Omental fat pad (tissue), 4 donors: ENCODE measurements around the gene CHRM4. TPM values are rescaled to one million over a fixed set of nuclear protein-coding genes. Genes with fewer than 3 reads are reported as not detected.

Source experiments
- ATAC-seq: fragments of 150-250 bp; one replicate; pipeline ENCODE4 v1.9.1; 2016; ENCODE audit warnings: mild to moderate bottlenecking, moderate library complexity; ENCODE audit not compliant: low FRiP score
- DNase-seq: peaks from one replicate; pipeline ENCODE4 v3.0.0-alpha.2; 2019; ENCODE audit warnings: low spot score
- total RNA-seq, 4 donors: library from RNA; depleted of rRNA; stranded (reverse); fragments of >200 nt; gene quantifications; one replicate each; pipeline ENCODE4 v1.1.0, GENCODE V29; 2016
- TF ChIP-seq, protein P1 (sequence below), 3 donors: fragments of 450-650 bp; IDR thresholded peaks; one replicate each; pipeline ENCODE4 v1.5.1; 2016 to 2017; ENCODE audit warnings: antibody characterized with exemption in 3 of 3, mild to moderate bottlenecking in 3 of 3, moderate library complexity in 2 of 3

Gene CHRM4
- total RNA-seq, 4 donors from 2014 or later = 0.63 to 0.74 TPM; not detected in 2

DNA sequence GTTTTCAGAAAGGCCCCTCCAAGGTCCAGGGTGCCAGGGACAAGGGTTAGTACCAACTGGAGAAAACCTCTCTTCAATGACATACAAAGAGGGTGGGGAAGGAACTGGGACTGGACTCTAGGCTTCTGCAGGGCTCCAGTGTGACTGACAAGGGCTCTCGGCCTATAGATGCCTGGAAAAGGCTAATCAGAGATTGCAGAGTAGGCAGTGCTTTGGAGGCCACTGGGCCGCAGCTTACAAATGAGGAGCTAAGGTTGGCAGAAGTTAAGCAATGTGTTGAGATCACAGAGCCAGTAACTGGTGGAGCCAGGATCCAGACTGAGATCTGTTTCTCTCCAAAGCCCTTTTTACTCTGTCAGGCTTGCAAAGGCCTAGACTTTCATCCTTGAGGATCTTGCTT is 51.8 kb downstream of the CHRM4 start:
- TF ChIP-seq, protein P1, sequence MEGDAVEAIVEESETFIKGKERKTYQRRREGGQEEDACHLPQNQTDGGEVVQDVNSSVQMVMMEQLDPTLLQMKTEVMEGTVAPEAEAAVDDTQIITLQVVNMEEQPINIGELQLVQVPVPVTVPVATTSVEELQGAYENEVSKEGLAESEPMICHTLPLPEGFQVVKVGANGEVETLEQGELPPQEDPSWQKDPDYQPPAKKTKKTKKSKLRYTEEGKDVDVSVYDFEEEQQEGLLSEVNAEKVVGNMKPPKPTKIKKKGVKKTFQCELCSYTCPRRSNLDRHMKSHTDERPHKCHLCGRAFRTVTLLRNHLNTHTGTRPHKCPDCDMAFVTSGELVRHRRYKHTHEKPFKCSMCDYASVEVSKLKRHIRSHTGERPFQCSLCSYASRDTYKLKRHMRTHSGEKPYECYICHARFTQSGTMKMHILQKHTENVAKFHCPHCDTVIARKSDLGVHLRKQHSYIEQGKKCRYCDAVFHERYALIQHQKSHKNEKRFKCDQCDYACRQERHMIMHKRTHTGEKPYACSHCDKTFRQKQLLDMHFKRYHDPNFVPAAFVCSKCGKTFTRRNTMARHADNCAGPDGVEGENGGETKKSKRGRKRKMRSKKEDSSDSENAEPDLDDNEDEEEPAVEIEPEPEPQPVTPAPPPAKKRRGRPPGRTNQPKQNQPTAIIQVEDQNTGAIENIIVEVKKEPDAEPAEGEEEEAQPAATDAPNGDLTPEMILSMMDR (IDR thresholded peaks at IDR 0.05) = no peak
- no peak for DNase-seq
- peak; percentile 29 for ATAC-seq

DNA sequence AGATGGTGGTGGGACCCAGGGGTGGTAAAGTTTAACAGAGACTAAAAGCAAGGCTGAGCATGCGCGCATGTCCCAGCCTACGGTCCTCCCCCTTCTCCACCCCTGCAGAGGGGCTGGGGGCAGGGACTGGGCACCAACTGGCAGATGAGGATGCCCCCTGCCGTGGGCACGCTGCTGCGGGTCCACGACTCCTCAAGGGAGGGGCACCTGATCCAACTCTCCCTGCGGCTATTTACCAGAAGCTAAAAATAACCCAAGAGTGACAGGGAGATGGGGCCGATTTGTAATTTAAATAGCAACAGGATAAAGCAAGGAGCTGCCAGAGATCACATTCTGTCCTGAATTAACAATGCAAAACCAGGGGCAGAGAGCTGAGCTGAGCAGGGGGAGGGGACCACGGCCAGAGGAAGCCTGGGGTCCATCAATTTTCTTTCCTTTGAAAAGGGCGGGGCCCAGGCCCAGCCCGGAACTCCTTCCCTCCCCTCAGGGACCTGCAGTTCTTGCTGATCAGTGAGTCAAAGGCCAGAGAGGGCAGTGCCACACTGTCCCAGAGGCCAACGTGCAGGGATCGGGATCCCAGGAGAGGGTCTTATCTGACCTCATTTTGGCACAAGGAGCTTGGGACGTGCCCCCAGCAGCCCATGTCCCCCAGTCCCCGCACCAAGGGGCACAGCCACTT is 52.4 kb downstream of the CHRM4 start:
- ATAC-seq (no peak), DNase-seq (no peak)
- TF ChIP-seq, protein P1 (IDR thresholded peaks at IDR 0.05) = no peak

DNA sequence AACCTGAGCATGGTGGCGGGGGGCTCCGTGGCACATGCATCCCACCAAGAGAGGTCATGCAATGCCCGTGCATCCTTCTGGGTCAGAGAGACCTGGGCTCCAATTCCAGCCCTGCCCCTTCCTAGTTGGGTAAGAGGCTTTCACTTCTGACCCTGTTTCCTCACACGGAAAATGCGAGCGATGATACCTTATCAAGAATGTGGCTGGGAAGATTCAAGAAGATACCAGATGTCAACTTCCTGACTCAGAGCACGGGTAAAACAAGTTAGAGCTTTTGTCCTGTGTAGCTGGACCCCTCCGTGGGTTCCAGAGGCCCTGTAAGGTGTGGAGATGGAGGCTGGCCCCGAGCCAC is 53.0 kb downstream of the CHRM4 start:
- no peak for ATAC-seq
- TF ChIP-seq, protein P1 (IDR thresholded peaks at IDR 0.05) = no peak
- DNase-seq = no peak

DNA sequence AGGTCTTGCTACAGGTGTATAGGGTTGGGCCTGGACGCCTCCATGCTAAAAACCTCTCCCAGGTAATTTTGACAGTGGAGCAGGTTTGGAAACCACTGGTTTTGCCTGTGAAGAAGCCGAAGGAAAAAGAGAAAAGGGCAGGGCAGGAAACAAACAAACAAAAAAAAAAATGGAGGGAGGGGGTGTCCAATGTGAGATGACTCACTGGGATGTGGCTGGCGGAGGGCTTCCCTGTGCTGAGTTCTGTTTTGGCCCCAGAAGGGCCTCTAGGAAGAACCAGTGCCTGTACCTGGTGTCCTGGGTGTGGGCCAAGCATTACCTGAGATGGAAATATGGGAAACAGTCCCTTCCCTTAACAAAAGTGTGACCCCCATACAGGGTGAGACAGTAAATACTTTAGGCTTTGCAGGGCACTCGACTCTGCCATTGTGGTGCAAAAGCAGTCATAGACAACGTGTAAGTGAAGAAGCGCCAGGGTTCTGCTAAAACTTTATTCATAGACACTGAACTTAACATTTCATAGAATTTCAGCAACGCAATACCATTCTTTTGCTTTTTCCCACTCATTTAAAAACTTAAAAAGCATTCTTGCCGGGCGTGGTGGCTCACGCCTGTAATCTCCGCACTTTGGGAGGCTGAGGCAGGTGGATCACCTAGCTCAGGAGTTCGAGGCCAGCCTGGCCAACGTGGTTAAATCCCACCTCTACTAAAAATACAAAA is 53.8 kb downstream of the CHRM4 start:
- DNase-seq (no peak), ATAC-seq (no peak)
- TF ChIP-seq, protein P1 (IDR thresholded peaks at IDR 0.05) = no peak

DNA sequence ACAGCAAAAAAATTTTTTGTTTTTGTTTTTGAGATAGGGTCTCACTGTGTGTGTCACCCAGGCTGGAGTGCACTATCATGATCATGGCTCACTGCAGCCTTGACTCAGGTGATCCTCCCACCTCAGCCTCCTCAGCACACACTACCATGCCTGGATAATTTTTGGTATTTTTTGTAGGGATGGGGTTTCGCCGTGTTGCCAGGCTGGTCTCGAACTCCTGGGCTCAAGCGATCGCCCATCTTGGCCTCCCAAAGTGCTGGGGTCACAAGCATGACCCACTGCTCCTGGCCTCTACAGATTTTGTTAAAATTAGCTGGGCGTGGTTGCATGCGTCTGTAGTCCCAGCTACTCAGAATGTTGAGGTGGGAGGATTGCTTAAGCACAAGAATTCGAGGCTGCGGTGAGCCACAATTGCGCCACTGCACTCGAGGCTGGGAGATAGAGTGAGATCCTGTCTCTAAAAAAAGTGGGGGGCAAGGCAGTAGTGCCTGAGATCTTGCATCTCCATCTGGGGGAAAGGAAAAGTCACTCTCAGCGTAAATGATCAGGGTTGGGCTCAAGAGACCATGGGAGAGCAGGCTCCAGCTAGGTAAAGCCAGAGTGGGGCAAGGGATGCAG is 54.9 kb downstream of the CHRM4 start:
- ATAC-seq (no peak), DNase-seq (no peak)
- TF ChIP-seq, protein P1 (IDR thresholded peaks at IDR 0.05) = no peak

DNA sequence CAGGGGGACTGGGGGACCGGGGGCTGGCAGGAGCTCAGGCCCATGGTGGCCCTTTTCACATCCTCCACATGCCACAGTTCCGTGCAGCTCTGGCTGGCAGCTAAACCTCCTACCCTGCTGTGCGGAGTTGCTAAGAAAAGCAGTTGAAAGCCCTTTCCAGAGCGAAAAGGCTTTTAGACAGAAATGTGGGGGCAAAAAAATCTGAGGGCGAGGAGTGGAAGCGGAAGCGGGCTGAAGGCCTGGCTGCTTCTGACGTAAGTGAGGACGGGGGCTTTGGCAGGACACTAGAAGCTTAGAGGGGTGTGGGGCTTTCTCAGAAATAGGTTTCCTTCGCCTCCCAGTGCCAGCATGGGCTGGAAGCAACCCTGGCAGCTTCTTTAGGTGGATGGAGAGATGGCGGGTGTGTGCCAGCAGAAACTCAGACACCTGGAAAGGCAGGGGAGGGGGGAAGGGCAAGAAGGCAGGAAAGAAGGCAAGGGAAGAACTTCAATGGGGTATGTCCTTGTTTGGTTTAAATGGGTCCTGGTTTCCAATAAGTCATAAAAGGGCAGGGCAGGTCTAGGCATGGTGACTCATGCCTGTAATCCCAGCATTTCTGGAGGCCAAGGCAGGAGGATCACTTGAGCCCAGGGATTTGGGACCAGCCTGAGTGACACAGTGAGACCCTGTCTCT is 55.5 kb downstream of the CHRM4 start:
- DNase-seq = no peak

More for the DNA sequence above, 55.5 kb downstream of the CHRM4 start:
- TF ChIP-seq, protein P1 (IDR thresholded peaks at IDR 0.05) = no peak
- no peak for ATAC-seq
